Caco-2 (cell line): Measurements from ENCODE around the gene VPS13C. TPM values are rescaled to one million over a fixed set of nuclear protein-coding genes. Genes with fewer than 3 reads are reported as not detected.

Source experiments
- BruUV-seq: library from RNA; stranded (reverse); fragments of 400-500 nt; replicated peaks from 2 replicates; lab custom pipeline; 2021; lab: Mats Ljungman, UMichigan
- CTCF ChIA-PET: fragments of 300-600 bp; sonication (Branson Sonifier 250); formaldehyde crosslinking; loops from one replicate; lab custom pipeline; 2022; ENCODE audit warnings: antibody characterized with exemption; lab: Charles Lee
- POLR2A ChIA-PET: fragments of 300-600 bp; sonication (Branson Sonifier 250); formaldehyde crosslinking; loops from one replicate; lab custom pipeline; 2022; ENCODE audit warnings: antibody characterized with exemption; lab: Charles Lee
- DNase-seq, 2 experiments: peaks; one replicate each; pipeline versions ENCODE4 v3.0.0 to v3.0.0-alpha.2; 2020 to 2022
- H3K27me3 ChIP-seq: replicated peaks from 2 replicates; pipeline ENCODE4 v1.6.0; 2011; ENCODE audit warnings: low read length; ENCODE audit not compliant: control insufficient read depth, insufficient read depth
- H3K36me3 ChIP-seq: 2 replicates; pipeline ENCODE4 v1.5.1; 2011; ENCODE audit warnings: low read length; ENCODE audit not compliant: control insufficient read depth, insufficient read depth
- H3K4me1 ChIP-seq: fragments of 250-450 bp; sonication (Bioruptor Pico); 2 replicates; pipeline ENCODE4 v1.5.1; 2020; ENCODE audit warnings: mild to moderate bottlenecking
- H3K4me3 ChIP-seq: 2 replicates; pipeline ENCODE4 v1.5.1; 2011; ENCODE audit warnings: low read depth, mild to moderate bottlenecking, control low read depth, low read length
- H3K9me3 ChIP-seq: fragments of 250-450 bp; sonication (Bioruptor Pico); 2 replicates; pipeline ENCODE4 v1.5.1; 2020; ENCODE audit warnings: mild to moderate bottlenecking, moderate library complexity
- H3K27ac Mint-ChIP-seq: one replicate; pipeline ENCODE4 v1.8.0; 2022; ENCODE audit warnings: mixed read lengths; ENCODE audit not compliant: unreplicated experiment
- H3K27me3 Mint-ChIP-seq: one replicate; pipeline ENCODE4 v1.8.0; 2022; ENCODE audit warnings: mixed read lengths; ENCODE audit not compliant: insufficient read depth, unreplicated experiment
- H3K36me3 Mint-ChIP-seq: one replicate; pipeline ENCODE4 v1.8.0; 2022; ENCODE audit warnings: mild to moderate bottlenecking, mixed read lengths; ENCODE audit not compliant: insufficient read depth, unreplicated experiment
- H3K4me1 Mint-ChIP-seq: one replicate; pipeline ENCODE4 v1.8.0; 2022; ENCODE audit warnings: low read depth, mixed read lengths; ENCODE audit not compliant: unreplicated experiment
- H3K4me3 Mint-ChIP-seq: one replicate; pipeline ENCODE4 v1.8.0; 2022; ENCODE audit warnings: mild to moderate bottlenecking, moderate library complexity, mixed read lengths; ENCODE audit not compliant: unreplicated experiment
- H3K9me3 Mint-ChIP-seq: one replicate; pipeline ENCODE4 v1.8.0; 2022; ENCODE audit warnings: mixed read lengths; ENCODE audit not compliant: unreplicated experiment
- CTCF ChIP-seq, 2 experiments: fragments of 200-600 bp in 1 of 2; IDR thresholded peaks; 1 replicate in 1 of 2; 2 replicates in 1 of 2; pipeline versions ENCODE4 v1.5.1 to v1.8.0; 2011 to 2022; ENCODE audit warnings: antibody characterized with exemption in 1 of 2, control low read depth in 1 of 2, inconsistent platforms in 1 of 2, low read depth in 1 of 2, low read length in 1 of 2, mild to moderate bottlenecking in 1 of 2, moderate library complexity in 1 of 2; ENCODE audit not compliant: insufficient read depth in 1 of 2, severe bottlenecking in 1 of 2, unreplicated experiment in 1 of 2
- intact Hi-C: fragments of 100-400 bp; cut with micrococcal nuclease; formaldehyde crosslinking; loops from one replicate; pipeline ENCODE4 v1.10.0; 2022; ENCODE audit not compliant: unreplicated experiment
- total RNA-seq: library from RNA; stranded (reverse); gene quantifications from 2 replicates; pipeline ENCODE4 v1.2.3, GENCODE V29; 2022

Gene VPS13C
- total RNA-seq, 1 experiment from 2014 or later: 42.4 TPM

GRCh38 chr15:61811952-61812351 lies 248.3 kb downstream of the VPS13C start:
- Mint-ChIP-seq H3K27ac (no peak overlapping the region), H3K36me3 (no peaks in the 10 kb centered on the region), H3K27me3 (peaks cover 27% of the 10 kb centered on the region), H3K4me3 (no peak overlapping the region), H3K4me1 (no peaks in the 10 kb centered on the region), H3K9me3 (no peaks in the 10 kb centered on the region)
- H3K36me3 ChIP-seq: no peaks in the 10 kb centered on the region
- BruUV-seq: no TSS peak
- no peaks in the 10 kb centered on the region for H3K27me3 ChIP-seq
- H3K4me1 ChIP-seq: no peaks in the 10 kb centered on the region
- no peak overlapping the region for H3K4me3 ChIP-seq
- no peak for DNase-seq
- TF ChIP-seq CTCF (IDR thresholded peaks at IDR 0.05; ENCODE audit: insufficient read depth in 1 of 2, low read depth in 1 of 2, low read length in 1 of 2, severe bottlenecking in 1 of 2, unreplicated experiment in 1 of 2): no peak
- intact Hi-C loops: no loop called here
- no peaks in the 10 kb centered on the region for H3K9me3 ChIP-seq
- POLR2A ChIA-PET: no interaction called here
- CTCF ChIA-PET: interaction anchor here (0.6 to 1.7 kb wide), 2 partner anchors 14 to 22 kb away, joined by 3 to 6 read pairs; no protein-coding TSS in a partner anchor

- Mint-ChIP-seq H3K27ac (no peak overlapping the region), H3K36me3 (no peaks in the 10 kb centered on the region), H3K4me3 (no peak overlapping the region), H3K27me3 (peaks cover 17% of the 10 kb centered on the region), H3K9me3 (no peaks in the 10 kb centered on the region), H3K4me1 (no peaks in the 10 kb centered on the region)
- H3K4me1 ChIP-seq: no peaks in the 10 kb centered on the region
- H3K9me3 ChIP-seq: no peaks in the 10 kb centered on the region
- H3K4me3 ChIP-seq: no peak overlapping the region
- ChIA-PET CTCF (no interaction called here), POLR2A (no interaction called here)
- no TSS peak for BruUV-seq
- intact Hi-C loops: no loop called here
- TF ChIP-seq CTCF (IDR thresholded peaks at IDR 0.05; ENCODE audit: insufficient read depth in 1 of 2, low read depth in 1 of 2, low read length in 1 of 2, severe bottlenecking in 1 of 2, unreplicated experiment in 1 of 2): no peak
- no peaks in the 10 kb centered on the region for H3K36me3 ChIP-seq
- H3K27me3 ChIP-seq: no peaks in the 10 kb centered on the region
- DNase-seq: no peak
These were observed 251.0 kb downstream of the VPS13C start for GRCh38 chr15:61809216-61809615.

GRCh38 chr15:61807281-61807929 lies 252.8 kb downstream of the VPS13C start:
- Mint-ChIP-seq H3K9me3 (no peaks in the 10 kb centered on the region), H3K4me1 (no peaks in the 10 kb centered on the region), H3K27me3 (peaks cover 16% of the 10 kb centered on the region), H3K27ac (no peak overlapping the region), H3K36me3 (no peaks in the 10 kb centered on the region), H3K4me3 (no peak overlapping the region)
- intact Hi-C loops: no loop called here
- Histone ChIP-seq H3K9me3 (no peaks in the 10 kb centered on the region), H3K4me1 (no peaks in the 10 kb centered on the region), H3K4me3 (no peak overlapping the region), H3K27me3 (no peaks in the 10 kb centered on the region), H3K36me3 (no peaks in the 10 kb centered on the region)
- ChIA-PET POLR2A (no interaction called here), CTCF (no interaction called here)
- no peak for DNase-seq
- BruUV-seq: no TSS peak
- no peak for TF ChIP-seq CTCF (IDR thresholded peaks at IDR 0.05; ENCODE audit: insufficient read depth in 1 of 2, low read depth in 1 of 2, low read length in 1 of 2, severe bottlenecking in 1 of 2, unreplicated experiment in 1 of 2)

Other genes starting within 250 kb of the VPS13C start
- gene C2CD4A, start 6.5 kb upstream of the VPS13C start, total RNA-seq: 0.11 and 0.19 TPM in 2 replicates
- 0.46 and 0.50 TPM in 2 replicates for gene C2CD4B, start 104.8 kb upstream of the VPS13C start, total RNA-seq